Nasal cavity respiratory epithelium epithelial cell of viscerocranial mucosa (primary cell): ENCODE measurements around the gene GRAMD1C. TPM values are rescaled to one million over a fixed set of nuclear protein-coding genes. Genes with fewer than 3 reads are reported as not detected.

Source experiments
- total RNA-seq: library from RNA; depleted of rRNA; stranded (reverse); fragments of >200 nt; gene quantifications from 2 replicates; pipeline ENCODE4 v1.2.3, GENCODE V29; 2014

GRAMD1C gene
- 1.0 and 2.5 TPM in 2 replicates for total RNA-seq

GRCh38 chr3:113838631-113839209 lies at the start of gene GRAMD1C:
Gene GRAMD1C, plus strand, starts transcription at chr3:113838788. Its CDS starts 122 bp downstream, at chr3:113838910.

GRCh38 chr3:113947372-113948014 lies 108.9 kb downstream of the GRAMD1C start, which contains the start of gene ZDHHC23:
Gene ZDHHC23, plus strand, starts transcription at chr3:113948013. Its CDS starts 790 bp downstream, at chr3:113948803.

Other genes with a start within 250 kb of the GRAMD1C start
- 5.5 and 9.0 TPM in 2 replicates for gene USF3, start 142.1 kb upstream of the GRAMD1C start, total RNA-seq
- gene NAA50, start 92.5 kb upstream of the GRAMD1C start, total RNA-seq, result 270 and 331 TPM in 2 replicates
- 73.1 and 73.5 TPM in 2 replicates for gene ATP6V1A, start 91.8 kb upstream of the GRAMD1C start, total RNA-seq
- gene ZDHHC23, start 109.2 kb downstream of the GRAMD1C start, total RNA-seq, result 1.7 and 2.4 TPM in 2 replicates
- gene CCDC191, start 217.7 kb downstream of the GRAMD1C start, total RNA-seq, result 1.0 and 2.8 TPM in 2 replicates
- gene QTRT2, start 217.9 kb downstream of the GRAMD1C start, total RNA-seq, result 30.1 and 36.7 TPM in 2 replicates